Measurements from ENCODE around the gene NSF.
"Not testable (repeated sequence)": the region's sequence is repeated elsewhere in the genome, so short reads cannot be mapped to it uniquely, and the experiment has no call there.

NSF gene

GRCh38 chr17:46722662-46723285, 132.3 kb downstream of the NSF start:
- DNase-seq = no peak

GRCh38 chr17:46726206-46726605, 135.7 kb downstream of the NSF start:
- DNase-seq = no peak

- no peak for DNase-seq
Observed at GRCh38 chr17:46727572-46728348, 137.3 kb downstream of the NSF start.

GRCh38 chr17:46730026-46730425, 139.6 kb downstream of the NSF start:
- no peak for DNase-seq

GRCh38 chr17:46730679-46731078, 140.2 kb downstream of the NSF start:
- no peak for DNase-seq

- DNase-seq = no peak
Observed at GRCh38 chr17:46732160-46732559, 141.7 kb downstream of the NSF start.

- DNase-seq = no peak
Observed at GRCh38 chr17:46732754-46733398, 142.4 kb downstream of the NSF start.

- no peak for DNase-seq
Observed at GRCh38 chr17:46733837-46734475, 143.5 kb downstream of the NSF start.

GRCh38 chr17:46736100-46736499, 145.6 kb downstream of the NSF start:
- no peak for DNase-seq

- no peak for DNase-seq
Observed at GRCh38 chr17:46737326-46737725, 146.9 kb downstream of the NSF start.

- no peak for DNase-seq
Observed at GRCh38 chr17:46738544-46738943, 148.1 kb downstream of the NSF start.

- no peak for DNase-seq
Observed at GRCh38 chr17:46739982-46740381, 149.5 kb downstream of the NSF start.

GRCh38 chr17:46741122-46741730, 150.8 kb downstream of the NSF start:
- DNase-seq = no peak

- no peak for DNase-seq
Observed at GRCh38 chr17:46742565-46743270, 152.2 kb downstream of the NSF start.

GRCh38 chr17:46744441-46744840, 154.0 kb downstream of the NSF start:
- no peak for DNase-seq

GRCh38 chr17:46745376-46745775, 154.9 kb downstream of the NSF start:
- no peak for DNase-seq

GRCh38 chr17:46751425-46751824, 161.0 kb downstream of the NSF start:
- no peak for DNase-seq

GRCh38 chr17:46753776-46754175, 163.3 kb downstream of the NSF start:
- DNase-seq = no peak

- no peak for DNase-seq
Observed at GRCh38 chr17:46756081-46756735, 165.7 kb downstream of the NSF start.

- DNase-seq = no peak
Observed at GRCh38 chr17:46756861-46757260, 166.4 kb downstream of the NSF start.

- not testable (repeated sequence) for DNase-seq
Observed at GRCh38 chr17:46757588-46757987, 167.1 kb downstream of the NSF start.

- DNase-seq = no peak
Observed at GRCh38 chr17:46758614-46759013, 168.1 kb downstream of the NSF start.

All from NCI-H187 (cell line).